Lower leg skin (tissue), 3 donors: ENCODE data around the gene MT1G.

Source experiments
- POLR2A ChIP-seq, 2 donors: fragments of 450-650 bp; IDR thresholded peaks; one replicate each; pipeline ENCODE4 v1.6.1; 2016 to 2017; ENCODE audit warnings: antibody characterized with exemption in 2 of 2, mild to moderate bottlenecking in 1 of 2, moderate library complexity in 1 of 2
- TF ChIP-seq, protein P1 (sequence below), 3 donors: fragments of 450-650 bp; IDR thresholded peaks; one replicate each; pipeline ENCODE4 v1.5.1; 2016; ENCODE audit warnings: antibody characterized with exemption in 3 of 3, mild to moderate bottlenecking in 3 of 3, moderate library complexity in 2 of 3

DNA sequence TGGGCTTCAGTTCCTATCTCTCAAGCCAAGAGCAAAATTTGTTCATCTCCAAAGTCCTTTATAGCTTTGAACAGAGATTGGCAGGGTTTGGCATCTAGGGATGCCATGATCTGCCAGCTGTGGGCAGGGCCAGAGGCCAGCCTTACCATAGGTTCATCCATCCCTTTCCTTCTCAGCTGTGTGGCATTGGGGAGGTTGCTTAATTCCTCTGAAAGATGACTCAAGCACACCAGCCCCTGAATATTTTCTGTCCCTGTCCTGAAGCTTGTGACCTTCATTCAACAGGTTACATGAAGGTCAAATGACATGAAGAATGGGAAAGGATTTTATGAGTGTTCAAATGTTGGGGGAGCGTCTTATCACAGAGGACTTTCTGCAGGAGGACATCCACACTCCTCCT is 3.4 kb downstream of the MT1G start:
- TF ChIP-seq, protein P1, sequence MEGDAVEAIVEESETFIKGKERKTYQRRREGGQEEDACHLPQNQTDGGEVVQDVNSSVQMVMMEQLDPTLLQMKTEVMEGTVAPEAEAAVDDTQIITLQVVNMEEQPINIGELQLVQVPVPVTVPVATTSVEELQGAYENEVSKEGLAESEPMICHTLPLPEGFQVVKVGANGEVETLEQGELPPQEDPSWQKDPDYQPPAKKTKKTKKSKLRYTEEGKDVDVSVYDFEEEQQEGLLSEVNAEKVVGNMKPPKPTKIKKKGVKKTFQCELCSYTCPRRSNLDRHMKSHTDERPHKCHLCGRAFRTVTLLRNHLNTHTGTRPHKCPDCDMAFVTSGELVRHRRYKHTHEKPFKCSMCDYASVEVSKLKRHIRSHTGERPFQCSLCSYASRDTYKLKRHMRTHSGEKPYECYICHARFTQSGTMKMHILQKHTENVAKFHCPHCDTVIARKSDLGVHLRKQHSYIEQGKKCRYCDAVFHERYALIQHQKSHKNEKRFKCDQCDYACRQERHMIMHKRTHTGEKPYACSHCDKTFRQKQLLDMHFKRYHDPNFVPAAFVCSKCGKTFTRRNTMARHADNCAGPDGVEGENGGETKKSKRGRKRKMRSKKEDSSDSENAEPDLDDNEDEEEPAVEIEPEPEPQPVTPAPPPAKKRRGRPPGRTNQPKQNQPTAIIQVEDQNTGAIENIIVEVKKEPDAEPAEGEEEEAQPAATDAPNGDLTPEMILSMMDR (IDR thresholded peaks at IDR 0.05), result no peak
- no peak for TF ChIP-seq POLR2A (IDR thresholded peaks at IDR 0.05)
